Measurements from ENCODE around the gene GNAS-AS1. TPM values are rescaled to one million over a fixed set of nuclear protein-coding genes. Genes with fewer than 3 reads are reported as not detected.

Gene GNAS-AS1
- total and polyA plus RNA-seq, 5 experiments from 2014 or later, result 0.14 to 1.3 (median 1.3) TPM; not detected in 2

DNA sequence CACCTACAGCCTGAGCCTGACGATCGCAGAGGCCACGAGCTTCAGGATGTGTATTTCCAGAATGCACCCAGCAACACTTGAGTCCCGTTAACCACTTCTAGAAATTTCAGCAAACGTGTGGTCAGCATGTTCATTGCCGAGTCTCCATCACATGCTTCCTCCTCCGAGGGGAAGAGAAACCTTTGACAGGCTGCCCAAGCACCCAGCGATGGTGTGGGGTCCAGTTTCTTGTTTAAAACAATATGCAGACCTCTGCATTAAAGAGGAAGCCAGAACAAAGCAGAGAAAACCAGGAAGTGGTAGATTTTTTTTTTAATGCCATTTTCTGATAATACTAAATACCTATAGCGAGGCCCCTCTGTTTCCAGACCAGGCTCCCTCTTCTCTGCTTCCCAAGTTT is 71.9 kb downstream of the GNAS-AS1 start:
- Mint-ChIP-seq H3K36me3 (no peaks in the 10 kb centered on the region), H3K27me3 (peaks cover 8 to 34% (median 14%) of the 10 kb centered on the region in 5 donors), H3K9me3 (no peaks in the 10 kb centered on the region), H3K27ac (no peak overlapping the region), H3K4me3 (no peak overlapping the region), H3K4me1 (peaks cover 0 to 2% (median 0%) of the 10 kb centered on the region in 4 donors)
- POLR2A ChIA-PET, result no interaction called here
- ATAC-seq (no peak), DNase-seq (no peak)

DNA sequence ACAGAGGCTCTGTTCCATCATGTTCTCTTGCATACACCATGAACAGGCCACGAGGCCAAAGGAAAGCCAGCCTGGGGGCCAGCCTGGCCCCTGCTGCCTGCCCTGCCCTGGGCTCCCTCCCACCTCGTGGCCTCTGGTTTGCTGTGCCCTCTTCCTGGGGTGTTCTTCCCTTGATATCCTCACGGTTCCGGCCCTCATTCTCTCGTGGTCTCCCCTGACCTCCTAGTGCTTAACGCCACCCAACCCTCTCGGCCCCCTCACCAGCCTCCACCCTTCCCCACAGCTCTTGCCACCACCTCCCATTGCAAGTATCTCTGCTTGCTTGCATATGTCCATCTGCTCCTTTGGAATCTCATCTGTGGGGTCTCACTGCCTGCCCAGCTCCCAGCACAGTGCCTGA is 73.0 kb downstream of the GNAS-AS1 start:
- H3K4me1 Mint-ChIP-seq, result peaks cover 0 to 2% (median 0%) of the 10 kb centered on the region in 4 donors
- ATAC-seq (no peak), DNase-seq (no peak)
- no peak overlapping the region for H3K27ac Mint-ChIP-seq
- H3K4me3 Mint-ChIP-seq, result no peak overlapping the region
- H3K9me3 Mint-ChIP-seq, result no peaks in the 10 kb centered on the region
- POLR2A ChIA-PET, result no interaction called here
- no peaks in the 10 kb centered on the region for H3K36me3 Mint-ChIP-seq
- peaks cover 11 to 34% (median 15%) of the 10 kb centered on the region in 5 donors for H3K27me3 Mint-ChIP-seq

DNA sequence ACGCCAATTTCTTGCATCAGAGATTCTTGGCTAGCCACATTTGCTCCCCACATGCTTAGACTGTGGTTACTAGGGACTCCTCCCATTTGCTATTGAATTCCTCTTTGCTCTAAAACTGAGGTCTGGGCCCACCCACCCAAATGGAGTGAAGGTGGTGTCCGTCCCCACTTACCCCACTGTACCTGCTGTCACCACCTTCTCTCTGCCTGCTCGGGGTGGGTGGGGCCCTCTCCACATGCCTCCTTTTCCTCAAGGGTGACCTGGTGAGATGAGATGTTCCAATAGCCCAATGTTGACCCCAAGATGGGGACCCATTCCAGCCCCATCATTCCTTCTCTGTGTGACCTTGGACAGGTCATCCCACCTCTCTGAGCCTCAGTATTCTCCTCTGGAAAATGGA is 74.6 kb downstream of the GNAS-AS1 start:
- POLR2A ChIA-PET, result no interaction called here
- Mint-ChIP-seq H3K9me3 (no peaks in the 10 kb centered on the region), H3K27me3 (peaks cover 13 to 34% (median 20%) of the 10 kb centered on the region in 5 donors), H3K27ac (no peak overlapping the region), H3K36me3 (no peaks in the 10 kb centered on the region), H3K4me3 (no peak overlapping the region), H3K4me1 (peaks cover 0 to 2% (median 0%) of the 10 kb centered on the region in 4 donors)
- ATAC-seq (no peak), DNase-seq (no peak)

DNA sequence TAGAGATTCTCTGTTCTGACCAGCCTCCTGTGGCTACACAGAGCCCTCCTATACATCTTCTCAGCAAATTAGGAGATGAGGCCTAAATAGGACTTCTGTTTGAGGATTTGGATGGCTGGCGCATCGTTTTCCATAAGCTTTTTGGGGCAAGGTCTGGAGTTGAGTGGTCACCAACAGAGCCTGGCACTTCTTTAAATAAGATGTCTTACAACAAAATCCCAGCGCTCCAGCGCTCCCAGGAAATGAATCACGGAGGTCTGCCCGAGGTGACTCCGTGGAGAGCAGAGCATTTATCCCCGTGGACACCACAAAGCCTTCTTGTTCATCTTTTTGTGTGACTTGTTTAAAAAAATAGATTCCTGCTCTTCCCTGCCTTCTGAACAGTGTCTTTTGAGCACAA is 75.3 kb downstream of the GNAS-AS1 start:
- H3K9me3 Mint-ChIP-seq, result no peaks in the 10 kb centered on the region
- no peak for ATAC-seq
- H3K4me1 Mint-ChIP-seq, result peaks cover 0 to 2% (median 0%) of the 10 kb centered on the region in 4 donors
- H3K4me3 Mint-ChIP-seq, result no peak overlapping the region
- no peaks in the 10 kb centered on the region for H3K36me3 Mint-ChIP-seq
- POLR2A ChIA-PET, result no interaction called here
- H3K27ac Mint-ChIP-seq, result peak overlapping the region in 2 of 10 donors; percentile 26 to 31
- DNase-seq, result no peak
- H3K27me3 Mint-ChIP-seq, result peaks cover 20 to 35% (median 28%) of the 10 kb centered on the region in 5 donors

DNA sequence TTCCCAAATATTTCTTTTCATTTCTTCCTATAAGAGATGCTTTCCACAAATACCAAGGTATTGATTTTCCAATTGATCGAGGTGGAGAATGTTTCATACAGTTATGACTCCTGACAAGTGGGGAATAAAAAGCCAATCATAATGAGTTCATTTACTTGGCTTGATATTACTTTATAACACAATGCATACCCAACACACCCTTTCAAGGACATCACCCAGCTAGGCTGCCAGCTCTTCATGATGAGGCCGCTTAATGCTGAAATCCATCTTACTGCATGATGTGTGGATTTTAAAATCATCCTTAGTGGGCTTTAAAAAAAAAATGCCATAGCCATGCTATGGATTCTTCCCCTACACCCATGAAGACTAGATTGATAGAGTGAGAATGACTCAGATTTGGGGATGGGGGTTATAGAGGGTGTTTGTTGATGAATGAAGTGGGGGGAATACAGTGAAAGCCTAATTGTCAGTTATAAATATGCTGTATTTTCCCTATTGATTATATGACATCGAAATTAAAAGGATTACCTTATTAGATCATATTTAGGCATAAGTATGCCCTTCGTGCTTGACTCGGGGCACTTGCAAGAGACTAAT is 75.9 kb downstream of the GNAS-AS1 start:
- Mint-ChIP-seq H3K9me3 (no peaks in the 10 kb centered on the region), H3K4me3 (no peak overlapping the region), H3K36me3 (no peaks in the 10 kb centered on the region), H3K27me3 (peaks cover 22 to 39% (median 31%) of the 10 kb centered on the region in 5 donors), H3K4me1 (peaks cover 0 to 2% (median 0%) of the 10 kb centered on the region in 4 donors), H3K27ac (no peak overlapping the region)
- POLR2A ChIA-PET, result no interaction called here
- no peak for DNase-seq
- no peak for ATAC-seq

DNA sequence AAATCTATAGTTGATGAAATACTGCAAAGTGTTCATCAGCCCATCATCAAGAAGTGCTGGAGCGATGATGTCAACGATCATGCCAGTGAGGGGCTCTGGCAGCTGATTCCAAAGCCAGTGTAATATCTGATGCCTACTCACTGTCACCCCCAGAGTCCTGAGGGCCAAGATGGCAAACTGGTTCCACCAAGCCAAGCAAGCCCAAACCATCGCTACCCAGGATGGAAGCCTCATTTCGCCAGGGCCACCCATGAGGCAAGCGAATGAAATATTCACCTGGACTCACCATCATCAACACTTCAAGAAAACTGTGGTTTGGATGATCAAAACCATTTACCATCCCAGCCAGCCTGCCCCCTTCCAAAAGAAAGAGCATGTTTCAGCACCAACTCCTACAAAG is 76.5 kb downstream of the GNAS-AS1 start:
- ATAC-seq (no peak), DNase-seq (no peak)
- Mint-ChIP-seq H3K27ac (no peak overlapping the region), H3K36me3 (no peaks in the 10 kb centered on the region), H3K27me3 (peaks cover 25 to 44% (median 33%) of the 10 kb centered on the region in 5 donors), H3K4me3 (no peak overlapping the region), H3K4me1 (peaks cover 0 to 2% (median 0%) of the 10 kb centered on the region in 4 donors), H3K9me3 (no peaks in the 10 kb centered on the region)
- POLR2A ChIA-PET, result no interaction called here

DNA sequence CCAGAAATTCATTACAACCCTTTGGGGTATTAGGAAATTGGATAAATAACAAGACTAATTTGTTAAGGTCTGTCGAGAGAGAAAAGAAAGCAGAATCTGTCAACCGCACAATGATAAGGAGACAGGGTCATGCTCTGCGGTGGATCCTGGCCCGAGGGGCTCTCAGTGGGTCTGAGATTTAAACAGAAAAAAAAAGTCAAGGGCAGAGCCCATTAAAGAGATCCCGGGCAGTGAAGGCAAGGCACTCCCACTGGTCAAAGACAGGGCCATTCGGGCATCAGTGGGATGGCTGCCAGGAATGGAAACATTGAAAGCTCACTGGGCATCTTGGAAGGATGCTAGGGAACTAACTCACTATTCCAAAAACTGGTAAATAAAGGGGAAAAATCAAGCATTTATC is 77.9 kb downstream of the GNAS-AS1 start:
- DNase-seq, result no peak
- POLR2A ChIA-PET, result no interaction called here
- Mint-ChIP-seq H3K4me1 (peaks cover 0 to 2% (median 0%) of the 10 kb centered on the region in 4 donors), H3K27ac (no peak overlapping the region), H3K36me3 (no peaks in the 10 kb centered on the region), H3K27me3 (peaks cover 26 to 46% (median 36%) of the 10 kb centered on the region in 5 donors), H3K9me3 (no peaks in the 10 kb centered on the region), H3K4me3 (no peak overlapping the region)
- no peak for ATAC-seq

Small RNAs within 50 kb of the gene (microRNA-seq; reads per million reads assigned to microRNA genes)
- gene MIR298 (ENCODE audit: borderline microRNAs expressed), result not detected

Other genes starting within 250 kb of the GNAS-AS1 start
- gene STX16, start 199.6 kb downstream of the GNAS-AS1 start, total RNA-seq, result 100 to 1,000 TPM; 183 to 205 TPM
- 10 to 100 TPM; 23.2 to 35.9 (median 30.4) TPM for gene STX16, start 199.6 kb downstream of the GNAS-AS1 start, polyA plus RNA-seq
- 10 to 100 TPM; 43.1 to 44.8 TPM for gene NPEPL1, start 158.1 kb downstream of the GNAS-AS1 start, total RNA-seq
- 1 to 10 TPM; 5.3 to 6.3 (median 5.5) TPM for gene NPEPL1, start 158.1 kb downstream of the GNAS-AS1 start, polyA plus RNA-seq
- gene GNAS, start 1.8 kb upstream of the GNAS-AS1 start, total RNA-seq, result 100 to 1,000 TPM; 695 to 756 TPM
- gene GNAS, start 1.8 kb upstream of the GNAS-AS1 start, polyA plus RNA-seq, result 100 to 1,000 TPM; 155 to 247 (median 169) TPM
- 100 to 1,000 TPM in 1 of 2 experiments, 10 to 100 TPM in 1; 92.4 to 101 TPM for gene NELFCD, start 130.4 kb upstream of the GNAS-AS1 start, total RNA-seq
- 10 to 100 TPM; 63.6 to 76.5 (median 74.0) TPM for gene NELFCD, start 130.4 kb upstream of the GNAS-AS1 start, polyA plus RNA-seq
- gene CTSZ, start 156.4 kb upstream of the GNAS-AS1 start, total RNA-seq, result 10 to 100 TPM; 15.8 to 19.1 TPM
- gene CTSZ, start 156.4 kb upstream of the GNAS-AS1 start, polyA plus RNA-seq, result 1 to 10 TPM in 2 of 3 donors, under 1 TPM in 1; 0.60 to 2.9 (median 1.0) TPM
- gene TUBB1, start 168.5 kb upstream of the GNAS-AS1 start, total RNA-seq, result not detected
- gene TUBB1, start 168.5 kb upstream of the GNAS-AS1 start, polyA plus RNA-seq, result under 1 TPM in 1 of 3 donors, not detected in 2; 0.05 TPM
- 10 to 100 TPM; 78.2 to 80.3 TPM for gene ATP5F1E, start 181.4 kb upstream of the GNAS-AS1 start, total RNA-seq
- 100 to 1,000 TPM in 1 of 3 donors, 10 to 100 TPM in 2; 66.9 to 118 (median 91.4) TPM for gene ATP5F1E, start 181.4 kb upstream of the GNAS-AS1 start, polyA plus RNA-seq
- 10 to 100 TPM; 37.9 to 45.4 TPM for gene PRELID3B, start 191.9 kb upstream of the GNAS-AS1 start, total RNA-seq
- gene PRELID3B, start 191.9 kb upstream of the GNAS-AS1 start, polyA plus RNA-seq, result 10 to 100 TPM; 26.8 to 27.9 (median 26.9) TPM